Measurements from ENCODE around the gene PRG2. TPM values are rescaled to one million over a fixed set of nuclear protein-coding genes. Genes with fewer than 3 reads are reported as not detected.

Gene PRG2
- total RNA-seq, 1 donor from 2014 or later, result not detected

DNA sequence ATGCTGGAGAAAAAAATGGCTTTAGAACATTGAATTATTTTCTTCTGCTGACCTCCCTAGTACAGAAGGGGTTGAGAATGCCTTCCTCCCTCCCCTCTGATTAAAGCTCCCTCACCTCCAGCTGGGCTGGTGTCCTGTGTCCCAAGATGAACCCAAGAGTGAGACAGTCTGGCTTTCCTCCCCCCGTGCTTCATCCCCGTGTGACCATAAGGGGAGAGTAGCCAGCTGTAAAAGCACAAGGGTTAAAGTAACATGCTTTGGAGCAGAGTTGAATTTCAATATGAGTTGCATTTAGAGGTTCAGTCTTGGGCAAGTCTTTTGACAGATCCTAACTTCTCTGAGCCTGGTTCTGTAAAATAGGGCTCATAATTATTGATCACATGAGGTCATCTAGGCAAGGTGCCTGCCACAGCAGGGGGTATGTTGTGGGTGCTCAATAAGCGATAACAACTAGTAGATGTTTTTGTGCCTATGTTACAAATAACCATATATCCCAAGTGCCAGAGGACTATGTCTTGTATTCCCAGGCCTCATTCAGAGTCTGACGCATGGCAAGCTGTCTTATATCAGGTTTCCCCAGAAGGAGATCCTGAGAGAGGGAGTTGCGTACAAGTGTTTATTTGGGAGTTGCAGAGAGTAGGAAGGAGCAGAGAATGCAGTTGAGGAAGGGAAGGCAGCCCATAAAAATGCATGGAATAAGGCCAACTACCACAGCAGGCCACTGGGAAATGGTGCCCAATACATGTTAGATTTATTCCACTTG is 4.1 kb downstream of the PRG2 start:
- Histone ChIP-seq H3K36me3 (no peaks in the 10 kb centered on the region), H3K27me3 (no peaks in the 10 kb centered on the region), H3K4me3 (no peak overlapping the region), H3K27ac (no peak overlapping the region), H3K9me3 (no peaks in the 10 kb centered on the region), H3K4me1 (no peaks in the 10 kb centered on the region)
- intact Hi-C loops (cut with DNase I), result no loop called here
- ATAC-seq (no peak), DNase-seq (no peak)
- no peak for TF ChIP-seq CTCF (IDR thresholded peaks at IDR 0.05)

DNA sequence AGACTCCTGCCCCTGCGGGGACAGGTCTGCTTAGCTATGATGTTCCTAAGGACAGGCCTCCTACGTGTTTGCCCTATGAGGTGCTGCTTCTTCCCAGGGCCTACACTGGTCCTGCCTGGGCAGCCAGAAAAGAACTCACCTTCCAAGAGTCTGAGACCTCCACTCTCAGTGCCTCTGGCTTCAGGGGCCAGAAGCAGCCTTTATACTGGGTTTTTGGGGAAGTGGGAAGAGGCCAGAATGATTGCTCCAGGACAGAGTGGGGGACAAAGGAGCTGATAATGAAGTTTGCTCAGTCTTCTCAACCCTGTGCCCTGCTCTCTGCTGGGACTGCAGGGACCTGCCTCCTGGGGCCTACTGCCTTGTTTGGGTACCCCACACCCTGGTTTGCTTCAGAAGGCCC is 9.5 kb downstream of the PRG2 start, which contains the start of gene PRG3:
TSS of gene PRG3 (minus strand) at position 176 of the 400 bp plus-strand sequence. CDS start 442 bp downstream, outside the sequence.
- ATAC-seq, result no peak
- H3K4me1 ChIP-seq, result no peaks in the 10 kb centered on the region
- no peak for TF ChIP-seq CTCF (IDR thresholded peaks at IDR 0.05)
- DNase-seq, result no peak
- no peak within 1 kb of the TSS for H3K4me3 ChIP-seq
- H3K36me3 ChIP-seq, result no peaks in the 10 kb centered on the region
- no peak within 1 kb of the TSS for H3K27ac ChIP-seq
- intact Hi-C loops (cut with DNase I), result no loop called here
- H3K9me3 ChIP-seq, result no peaks in the 10 kb centered on the region
- no peaks in the 10 kb centered on the region for H3K27me3 ChIP-seq

GRCh38 chr11:57379732-57380131 is 10.7 kb downstream of the PRG2 start:
- H3K27ac ChIP-seq, result no peak overlapping the region
- no peak overlapping the region for H3K4me3 ChIP-seq
- no peak for TF ChIP-seq CTCF (IDR thresholded peaks at IDR 0.05)
- no peaks in the 10 kb centered on the region for H3K27me3 ChIP-seq
- no peaks in the 10 kb centered on the region for H3K4me1 ChIP-seq
- ATAC-seq (peak; percentile 15), DNase-seq (no peak)
- no peaks in the 10 kb centered on the region for H3K36me3 ChIP-seq
- H3K9me3 ChIP-seq, result no peaks in the 10 kb centered on the region
- intact Hi-C loops (cut with DNase I), result no loop called here

- Histone ChIP-seq H3K4me3 (no peak overlapping the region), H3K27ac (no peak overlapping the region), H3K36me3 (no peaks in the 10 kb centered on the region), H3K27me3 (no peaks in the 10 kb centered on the region), H3K4me1 (no peaks in the 10 kb centered on the region), H3K9me3 (no peaks in the 10 kb centered on the region)
- TF ChIP-seq CTCF (IDR thresholded peaks at IDR 0.05), result no peak
- DNase-seq (no peak), ATAC-seq (no peak)
- intact Hi-C loops (cut with DNase I), result no loop called here
Measured at GRCh38 chr11:57378186-57378585, 12.3 kb downstream of the PRG2 start.

- ATAC-seq, result no peak
- TF ChIP-seq CTCF (IDR thresholded peaks at IDR 0.05), result no peak
- H3K27ac ChIP-seq, result no peak overlapping the region
- H3K4me1 ChIP-seq, result no peaks in the 10 kb centered on the region
- H3K27me3 ChIP-seq, result no peaks in the 10 kb centered on the region
- H3K36me3 ChIP-seq, result no peaks in the 10 kb centered on the region
- DNase-seq, result no peak
- H3K9me3 ChIP-seq, result no peaks in the 10 kb centered on the region
- intact Hi-C loops (cut with DNase I), result no loop called here
- H3K4me3 ChIP-seq, result no peak overlapping the region
Measured at GRCh38 chr11:57377107-57377506, 13.3 kb downstream of the PRG2 start.
